HepG2 (cell line): ENCODE measurements around the gene GIPC1. TPM values are rescaled to one million over a fixed set of nuclear protein-coding genes. Genes with fewer than 3 reads are reported as not detected.

Source experiments
- ATAC-seq: fragments of 200-7000 bp; cut with Tn5 transposase; 3 replicates; pipeline ENCODE4 v1.9.1; 2020; ENCODE audit warnings: mild to moderate bottlenecking, moderate library complexity
- BruUV-seq: library from RNA; stranded (reverse); fragments of 400-500 nt; replicated peaks from 2 replicates; lab custom pipeline; 2021; lab: Mats Ljungman, UMichigan
- CTCF ChIA-PET: fragments of 300-600 bp; formaldehyde crosslinking; extraction: SDS; loops from one replicate; lab custom pipeline; 2021; ENCODE audit warnings: low total read pairs, inconsistent platforms, low intra/inter-chr PET ratio; lab: Yijun Ruan, JAX
- POLR2A ChIA-PET: fragments of 350-600 bp; sonication (Branson Sonifier 250); formaldehyde crosslinking; loops from one replicate; lab custom pipeline; 2020; ENCODE audit warnings: antibody characterized with exemption, inconsistent platforms; lab: Yijun Ruan, JAX
- DNase-seq: peaks from one replicate; pipeline ENCODE4 v3.0.0-alpha.2; 2015; ENCODE audit warnings: low spot score
- FAIRE-seq: peaks from 3 replicates; lab custom pipeline; 2011; peaks lifted over from hg19 to GRCh38; lab: Jason Lieb, UNC
- H2AFZ ChIP-seq: one replicate; pipeline ENCODE4 v1.6.1; 2011; ENCODE audit warnings: low read length, inconsistent platforms
- H3K27ac ChIP-seq: fragments of 300-600 bp; 3 replicates; pipeline ENCODE4 v1.8.0; 2011; ENCODE audit warnings: mixed run types, mild to moderate bottlenecking, mixed read lengths, low read length, inconsistent platforms; ENCODE audit not compliant: insufficient read depth; ENCODE audit errors: extremely low read length
- H3K27me3 ChIP-seq, 2 experiments: fragments of 200-600 bp in 1 of 2; 2 replicates in 1 of 2; 3 replicates in 1 of 2; pipeline versions ENCODE4 v1.6.0 to v1.8.0; 2011; ENCODE audit warnings: low read length in 2 of 2, mild to moderate bottlenecking in 2 of 2, moderate library complexity in 2 of 2, inconsistent platforms in 1 of 2; ENCODE audit not compliant: insufficient read depth in 2 of 2, control insufficient read depth in 1 of 2
- H3K36me3 ChIP-seq, 2 experiments: fragments of 200-600 bp in 1 of 2; replicated peaks in 1 of 2; 2 replicates in 1 of 2; 3 replicates in 1 of 2; pipeline versions ENCODE4 v1.5.1 to v1.8.0; 2011; ENCODE audit warnings: low read length in 2 of 2, inconsistent platforms in 1 of 2; ENCODE audit not compliant: insufficient read depth in 2 of 2, control insufficient read depth in 1 of 2
- H3K4me1 ChIP-seq: 2 replicates; pipeline ENCODE4 v1.5.1; 2012; ENCODE audit warnings: low read length, inconsistent platforms; ENCODE audit not compliant: insufficient read depth
- H3K4me2 ChIP-seq: 2 replicates; pipeline ENCODE4 v1.6.0; 2011; ENCODE audit warnings: low read depth, low read length, inconsistent platforms
- H3K4me3 ChIP-seq, 3 experiments: fragments of 200-600 bp in 1 of 3; sonication (generic), shearing (Covaris generic) in 1 of 3; replicated peaks in 1 of 3; 2 replicates each; pipeline ENCODE4 v1.5.1; 2011 to 2016; ENCODE audit warnings: low read length in 3 of 3, inconsistent platforms in 2 of 3, low read depth in 2 of 3, mild to moderate bottlenecking in 2 of 3, control low read depth in 1 of 3, mixed read lengths in 1 of 3; ENCODE audit not compliant: insufficient read depth in 1 of 3
- H3K79me2 ChIP-seq: one replicate; pipeline ENCODE4 v1.6.1; 2011; ENCODE audit warnings: low read length, inconsistent platforms; ENCODE audit not compliant: insufficient read depth
- H3K9ac ChIP-seq: 2 replicates; pipeline ENCODE4 v1.6.0; 2011; ENCODE audit warnings: mild to moderate bottlenecking, low read depth, low read length, inconsistent platforms; ENCODE audit not compliant: insufficient read depth
- H3K9me3 ChIP-seq: 2 replicates; pipeline ENCODE4 v1.5.1; 2012; ENCODE audit warnings: mild to moderate bottlenecking, low read length
- H4K20me1 ChIP-seq: 2 replicates; pipeline ENCODE4 v1.6.0; 2011; ENCODE audit warnings: inconsistent platforms, mild to moderate bottlenecking, low read length, moderate library complexity; ENCODE audit not compliant: insufficient read depth
- CENPT ChIP-seq: sonication (generic); formaldehyde crosslinking; IDR thresholded peaks from 2 replicates; pipeline ENCODE4 v1.8.0; 2022; ENCODE audit warnings: low read depth, mild to moderate bottlenecking, moderate library complexity, missing genetic modification reagents
- GABPB1 ChIP-seq: IDR thresholded peaks from 2 replicates; pipeline ENCODE4 v1.6.1; 2016; ENCODE audit warnings: mild to moderate bottlenecking, missing genetic modification reagents, moderate library complexity, missing compliant biosample characterization
- KDM2A ChIP-seq: sonication (generic); formaldehyde crosslinking; IDR thresholded peaks from 2 replicates; pipeline ENCODE4 v1.4.0; 2020; ENCODE audit warnings: low read depth, missing genetic modification reagents, borderline replicate concordance
- MED13 ChIP-seq: sonication (generic); formaldehyde crosslinking; IDR thresholded peaks from 2 replicates; pipeline ENCODE4 v1.5.0; 2020; ENCODE audit warnings: missing genetic modification reagents
- RAD21 ChIP-seq: fragments of 450-650 bp; formaldehyde crosslinking; IDR thresholded peaks from 2 replicates; pipeline ENCODE4 v1.5.0; 2020; ENCODE audit warnings: mild to moderate bottlenecking
- RBFOX2 ChIP-seq: fragments of 200-400 bp; formaldehyde crosslinking; IDR thresholded peaks from 2 replicates; pipeline ENCODE4 v1.6.1; 2017; ENCODE audit warnings: low read depth, mild to moderate bottlenecking, low read length
- ZNF264 ChIP-seq: sonication (generic); formaldehyde crosslinking; IDR thresholded peaks from 2 replicates; pipeline ENCODE4 v1.4.0; 2020; ENCODE audit warnings: missing genetic modification reagents
- ZNF441 ChIP-seq: sonication (generic); formaldehyde crosslinking; IDR thresholded peaks from 2 replicates; pipeline ENCODE4 v1.7.0; 2021; ENCODE audit warnings: missing genetic modification reagents, borderline replicate concordance
- ZNF614 ChIP-seq: IDR thresholded peaks from 2 replicates; pipeline ENCODE4 v1.6.1; 2018; ENCODE audit warnings: missing biosample characterization, missing genetic modification reagents, inconsistent platforms, borderline replicate concordance
- ZNF775 ChIP-seq: sonication (generic); formaldehyde crosslinking; IDR thresholded peaks from 2 replicates; pipeline ENCODE4 v1.4.0; 2020; ENCODE audit warnings: missing genetic modification reagents, mild to moderate bottlenecking, moderate library complexity, borderline replicate concordance
- ZNF777 ChIP-seq: sonication (generic); formaldehyde crosslinking; IDR thresholded peaks from 2 replicates; pipeline ENCODE4 v1.4.0; 2020; ENCODE audit warnings: missing genetic modification reagents
- WGBS: methylation state at CpG from one replicate; pipeline ENCODE4 v1.1.6; 2017; ENCODE audit warnings: low lambda C conversion rate; 5-methylcytosine and 5-hydroxymethylcytosine counted together
- in situ Hi-C: cut with HindIII; loops from 2 replicates; pipeline ENCODE4 v1.10.0; 2017; ENCODE audit warnings: low pct_unique_long_range_greater_than_20kb; ENCODE audit not compliant: extremely low pct_ligation_motif_present
- intact Hi-C: fragments of 100-400 bp; cut with micrococcal nuclease; formaldehyde crosslinking; loops from one replicate; pipeline ENCODE4 v1.10.0; 2022; ENCODE audit not compliant: unreplicated experiment
- polyA plus RNA-seq, 8 experiments: library from polyadenylated mRNA; depleted of rRNA in 3 of 8; stranded (reverse) in 7 of 8; unstranded in 1 of 8; fragments of >200 nt; fragmentation: Illumina TruSeq in 4 of 8; extraction: Trizol in 4 of 8; gene quantifications; 2 replicates each; pipeline versions ENCODE4 v1.2.1 to v1.2.3, GENCODE V29; 2011 to 2016; ENCODE audit warnings: low read depth in 4 of 8, missing spikeins in 1 of 8, mixed read lengths in 1 of 8; ENCODE audit not compliant: insufficient read depth in 1 of 8
- total RNA-seq, 5 experiments: library from RNA; depleted of rRNA; stranded (reverse); fragments of >200 nt; fragmentation: Illumina TruSeq; extraction: Trizol; gene quantifications; 2 replicates each; pipeline ENCODE4 v1.2.3, GENCODE V29; 2016; ENCODE audit warnings: low read depth in 1 of 5
- TF ChIP-seq, protein P1 (sequence below): sonication (generic); formaldehyde crosslinking; IDR thresholded peaks from 2 replicates; pipeline ENCODE4 v1.8.0; 2023; ENCODE audit warnings: mild to moderate bottlenecking, missing genetic modification reagents
- TF ChIP-seq, protein P2 (sequence below): sonication (generic); formaldehyde crosslinking; conservative IDR thresholded peaks from 2 replicates; pipeline ENCODE4 v1.8.0; 2022; ENCODE audit warnings: mild to moderate bottlenecking, moderate library complexity, missing genetic modification reagents
- TF ChIP-seq, protein P3 (sequence below): sonication (generic); formaldehyde crosslinking; conservative IDR thresholded peaks from 2 replicates; pipeline ENCODE4 v1.4.0; 2020; ENCODE audit warnings: missing genetic modification reagents

The GIPC1 gene
- total and polyA plus RNA-seq, 2 of the 13 experiments (the other 11 are each of a cell fraction or from before 2014, with no cell fraction given): 27.1 to 48.1 TPM

DNA sequence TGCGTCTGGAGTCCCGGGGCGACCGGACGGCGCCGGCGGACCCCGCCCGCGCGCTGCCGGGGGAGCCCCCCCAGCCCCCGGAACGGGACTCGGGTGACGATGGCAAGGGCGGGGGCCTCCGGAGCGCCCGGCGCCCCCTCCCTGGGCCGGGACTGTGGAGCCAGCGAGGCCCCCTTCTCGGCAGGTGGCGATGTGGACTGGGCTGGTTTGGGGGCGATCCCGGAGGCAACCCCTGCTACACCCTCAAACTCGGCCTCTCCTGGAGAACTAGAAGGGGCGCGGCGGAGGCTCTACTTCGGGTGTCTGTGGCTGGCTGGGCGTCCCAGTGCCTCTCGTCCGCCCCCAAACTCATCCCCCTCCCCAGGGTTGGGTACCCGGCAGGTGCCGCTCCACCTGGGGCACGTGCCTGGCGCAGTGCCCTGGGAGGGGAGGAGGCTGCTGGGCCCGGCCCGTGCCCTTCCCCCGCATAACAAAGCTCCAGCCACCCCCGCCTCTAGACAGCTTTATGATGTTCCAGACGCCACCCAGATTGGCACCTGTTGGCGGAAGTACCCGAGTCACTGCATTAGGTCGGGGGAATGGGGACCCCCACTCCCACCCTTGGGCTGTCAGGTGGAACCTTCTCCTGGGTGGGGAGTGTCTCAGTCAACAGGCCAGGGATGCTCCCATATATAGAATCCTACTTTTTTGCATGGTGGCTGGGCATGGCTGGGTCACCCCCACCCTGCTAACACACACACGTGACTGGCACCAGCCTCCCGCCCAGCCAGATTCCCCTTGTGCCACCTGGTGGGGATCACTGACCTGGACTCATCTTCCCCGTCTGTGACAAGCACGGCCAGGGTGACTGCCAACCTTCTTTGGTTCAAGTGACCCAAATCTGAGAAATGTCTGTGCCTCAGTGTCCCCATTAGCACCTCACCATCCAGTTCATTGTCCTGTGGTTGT is 62.1 kb downstream of the GIPC1 start (continued):
- TF ChIP-seq, protein P1, sequence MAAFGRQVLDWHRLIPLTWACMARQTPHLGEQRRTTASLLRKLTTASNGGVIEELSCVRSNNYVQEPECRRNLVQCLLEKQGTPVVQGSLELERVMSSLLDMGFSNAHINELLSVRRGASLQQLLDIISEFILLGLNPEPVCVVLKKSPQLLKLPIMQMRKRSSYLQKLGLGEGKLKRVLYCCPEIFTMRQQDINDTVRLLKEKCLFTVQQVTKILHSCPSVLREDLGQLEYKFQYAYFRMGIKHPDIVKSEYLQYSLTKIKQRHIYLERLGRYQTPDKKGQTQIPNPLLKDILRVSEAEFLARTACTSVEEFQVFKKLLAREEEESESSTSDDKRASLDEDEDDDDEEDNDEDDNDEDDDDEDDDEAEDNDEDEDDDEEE: 0 out of 2 replicates have a peak, but pooled peaks have one; percentile 59
- TF ChIP-seq, protein P2, sequence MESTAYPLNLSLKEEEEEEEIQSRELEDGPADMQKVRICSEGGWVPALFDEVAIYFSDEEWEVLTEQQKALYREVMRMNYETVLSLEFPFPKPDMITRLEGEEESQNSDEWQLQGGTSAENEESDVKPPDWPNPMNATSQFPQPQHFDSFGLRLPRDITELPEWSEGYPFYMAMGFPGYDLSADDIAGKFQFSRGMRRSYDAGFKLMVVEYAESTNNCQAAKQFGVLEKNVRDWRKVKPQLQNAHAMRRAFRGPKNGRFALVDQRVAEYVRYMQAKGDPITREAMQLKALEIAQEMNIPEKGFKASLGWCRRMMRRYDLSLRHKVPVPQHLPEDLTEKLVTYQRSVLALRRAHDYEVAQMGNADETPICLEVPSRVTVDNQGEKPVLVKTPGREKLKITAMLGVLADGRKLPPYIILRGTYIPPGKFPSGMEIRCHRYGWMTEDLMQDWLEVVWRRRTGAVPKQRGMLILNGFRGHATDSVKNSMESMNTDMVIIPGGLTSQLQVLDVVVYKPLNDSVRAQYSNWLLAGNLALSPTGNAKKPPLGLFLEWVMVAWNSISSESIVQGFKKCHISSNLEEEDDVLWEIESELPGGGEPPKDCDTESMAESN: no peak
- TF ChIP-seq RBFOX2: peak; percentile 49; the same call in 1 of the 2 replicates
- TF ChIP-seq RAD21 (CRISPR knock-in tag): peak; percentile 22; the same call in 1 of the 2 replicates
- TF ChIP-seq GABPB1: peak; percentile 22; the same call in 1 of the 2 replicates
- TF ChIP-seq MED13 (CRISPR knock-in tag): no peak
- TF ChIP-seq, all 625 proteins: peak for 34

DNA sequence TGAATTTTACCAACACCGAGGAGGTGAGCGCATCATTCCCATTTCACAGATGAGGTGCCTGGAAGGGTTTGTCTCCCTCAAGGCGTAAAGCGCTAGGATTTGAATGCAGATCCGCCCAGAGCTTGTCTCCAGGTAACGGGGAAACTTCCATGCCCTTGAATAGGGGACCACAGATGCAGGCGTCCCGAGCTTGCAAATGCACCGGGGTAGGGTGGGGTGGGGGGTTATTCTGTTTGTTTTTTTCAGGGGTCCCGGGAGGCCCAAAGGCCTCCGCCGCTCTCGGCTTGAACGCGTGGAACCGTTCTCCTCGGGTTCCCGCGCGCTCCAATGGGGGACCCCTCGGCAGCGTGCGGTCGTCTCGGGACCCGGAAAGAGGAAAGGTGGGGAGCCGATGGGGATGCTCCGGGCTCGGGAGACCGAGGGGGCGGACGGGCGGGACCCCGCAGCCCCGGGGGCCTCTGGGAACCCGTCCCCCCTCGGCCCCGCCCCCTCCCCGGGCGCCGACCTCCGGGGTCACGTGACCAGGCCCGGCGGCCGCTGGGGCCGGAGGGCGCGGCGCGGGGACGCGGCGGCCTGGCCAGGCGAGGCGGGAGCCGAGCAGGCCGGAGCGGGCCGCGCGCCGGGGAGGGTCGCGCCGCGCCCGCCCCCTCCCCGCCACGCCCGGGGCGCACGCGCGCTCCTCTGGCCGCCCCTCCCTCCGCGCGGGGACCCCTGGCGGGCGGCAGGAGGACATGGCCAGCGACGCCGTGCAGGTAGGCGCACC is 63.0 kb downstream of the GIPC1 start, which contains the start of gene PKN1:
Gene PKN1 (plus strand): TSS at position 516 of the 763 bp plus-strand sequence. CDS start 216 bp downstream, at position 732.
- POLR2A ChIA-PET: interaction anchor here (1.2 kb wide), 1 partner anchor 85 kb away, joined by 6 read pairs; the partner anchor contains the start of gene DNAJB1
- ATAC-seq (peak; percentile 14), FAIRE-seq (no peak), DNase-seq (no peak)
- Histone ChIP-seq H3K27me3 (no peaks in the 10 kb centered on the region), H3K4me1 (peaks cover 33% of the 10 kb centered on the region), H3K27ac (peak within 1 kb of the TSS; percentile 33), H3K79me2 (peaks cover 6% of the 10 kb centered on the region), H3K9me3 (no peaks in the 10 kb centered on the region), H2AFZ (peak within 1 kb of the TSS; percentile 92), H3K36me3 (no peaks in the 10 kb centered on the region; a peak in 1 of 5 replicates), H3K4me2 (peak within 1 kb of the TSS; percentile 92), H3K9ac (peak within 1 kb of the TSS; percentile 83), H3K4me3 (peak within 1 kb of the TSS; percentile 66 to 81 (median 80)), H4K20me1 (peaks cover 2% of the 10 kb centered on the region; the same call in 1 of the 2 replicates)
- WGBS: 17% methylated on average over 6 of the region's 85 CpGs
- in situ Hi-C loops (no loop called here), intact Hi-C loops (no loop called here)
- CTCF ChIA-PET: no interaction called here
- BruUV-seq: no TSS peak
- TF ChIP-seq KDM2A (CRISPR knock-in tag) (peak; percentile 52; the same call in 1 of the 2 replicates), ZNF777 (CRISPR knock-in tag) (peak; percentile 72), ZNF614 (no peak), CENPT (no peak), ZNF441 (no peak), ZNF264 (CRISPR knock-in tag) (no peak), ZNF775 (no peak)
- TF ChIP-seq, protein P3, sequence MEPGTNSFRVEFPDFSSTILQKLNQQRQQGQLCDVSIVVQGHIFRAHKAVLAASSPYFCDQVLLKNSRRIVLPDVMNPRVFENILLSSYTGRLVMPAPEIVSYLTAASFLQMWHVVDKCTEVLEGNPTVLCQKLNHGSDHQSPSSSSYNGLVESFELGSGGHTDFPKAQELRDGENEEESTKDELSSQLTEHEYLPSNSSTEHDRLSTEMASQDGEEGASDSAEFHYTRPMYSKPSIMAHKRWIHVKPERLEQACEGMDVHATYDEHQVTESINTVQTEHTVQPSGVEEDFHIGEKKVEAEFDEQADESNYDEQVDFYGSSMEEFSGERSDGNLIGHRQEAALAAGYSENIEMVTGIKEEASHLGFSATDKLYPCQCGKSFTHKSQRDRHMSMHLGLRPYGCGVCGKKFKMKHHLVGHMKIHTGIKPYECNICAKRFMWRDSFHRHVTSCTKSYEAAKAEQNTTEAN (CRISPR knock-in tag): no peak
